Stimulated activated CD4-positive, alpha-beta T cell treated with anti-CD3 and anti-CD28 coated beads, Interleukin-4, amount 100 ng/mL, for 48 hours (primary cell): Measurements from ENCODE around the gene GTF2B.
"Not testable (repeated sequence)": the region's sequence is repeated elsewhere in the genome, so short reads cannot be mapped to it uniquely, and the experiment has no call there.

Source experiments
- DNase-seq, 2 donors: peaks; one replicate each; pipeline ENCODE4 v3.0.0-alpha.2; 2020; ENCODE audit warnings: low read depth in 2 of 2

The GTF2B gene, protein sequence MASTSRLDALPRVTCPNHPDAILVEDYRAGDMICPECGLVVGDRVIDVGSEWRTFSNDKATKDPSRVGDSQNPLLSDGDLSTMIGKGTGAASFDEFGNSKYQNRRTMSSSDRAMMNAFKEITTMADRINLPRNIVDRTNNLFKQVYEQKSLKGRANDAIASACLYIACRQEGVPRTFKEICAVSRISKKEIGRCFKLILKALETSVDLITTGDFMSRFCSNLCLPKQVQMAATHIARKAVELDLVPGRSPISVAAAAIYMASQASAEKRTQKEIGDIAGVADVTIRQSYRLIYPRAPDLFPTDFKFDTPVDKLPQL

DNA sequence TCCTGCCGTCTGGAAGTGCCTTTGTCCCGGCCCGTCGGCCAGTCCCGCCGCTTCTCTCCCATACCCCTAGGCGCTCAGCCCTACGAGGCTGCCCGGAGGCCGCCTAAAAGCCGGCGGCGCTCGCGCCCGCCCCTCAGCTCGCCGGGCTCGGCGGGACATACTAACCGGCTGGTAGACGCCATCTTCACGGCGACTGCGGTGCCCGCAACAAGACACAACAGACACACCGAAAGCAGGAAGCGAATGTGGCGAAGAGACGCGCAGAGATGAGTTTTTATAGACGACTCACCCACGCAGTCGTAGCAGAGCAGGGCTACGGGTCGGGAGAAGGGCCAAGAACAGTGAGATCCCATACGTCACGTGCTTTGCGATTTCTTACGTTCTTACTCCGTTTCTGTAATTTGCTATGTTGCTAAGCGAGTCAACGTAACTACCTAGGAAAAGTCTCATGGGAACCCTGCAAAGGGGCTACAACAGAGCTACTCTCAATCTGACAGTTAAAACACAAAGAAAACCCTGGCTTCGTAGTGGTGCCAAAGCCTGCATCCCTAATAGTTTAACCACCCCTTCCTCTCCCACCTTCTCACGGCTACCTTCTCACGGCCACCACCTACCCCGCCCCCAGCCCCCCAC, at the start of gene GTF2B:
Gene GTF2B, minus strand, starts transcription at position 250 of the 633 bp plus-strand sequence. Its CDS starts 68 bp downstream, at position 182.
- peak; percentile 84 to 90 for DNase-seq

DNA sequence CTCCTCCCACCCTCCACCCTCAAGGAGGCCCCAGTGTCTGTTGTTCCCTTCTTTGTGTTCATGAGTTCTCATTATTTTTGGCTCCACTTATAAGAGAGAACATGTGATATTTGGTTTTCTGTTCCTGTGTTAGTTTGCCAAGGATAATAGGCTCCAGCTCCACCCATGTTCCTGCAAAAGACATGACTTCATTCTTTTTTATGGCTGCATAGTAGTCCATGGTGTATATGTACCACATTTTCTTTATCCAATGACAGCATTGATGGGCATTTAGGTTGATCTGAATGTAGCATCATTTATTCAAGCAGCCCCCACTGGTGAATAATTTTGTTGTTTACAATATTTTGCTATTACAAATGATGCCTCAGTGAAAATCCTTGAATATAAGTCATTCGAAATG, 47.2 kb upstream of the GTF2B start:
- not testable (repeated sequence) for DNase-seq

DNA sequence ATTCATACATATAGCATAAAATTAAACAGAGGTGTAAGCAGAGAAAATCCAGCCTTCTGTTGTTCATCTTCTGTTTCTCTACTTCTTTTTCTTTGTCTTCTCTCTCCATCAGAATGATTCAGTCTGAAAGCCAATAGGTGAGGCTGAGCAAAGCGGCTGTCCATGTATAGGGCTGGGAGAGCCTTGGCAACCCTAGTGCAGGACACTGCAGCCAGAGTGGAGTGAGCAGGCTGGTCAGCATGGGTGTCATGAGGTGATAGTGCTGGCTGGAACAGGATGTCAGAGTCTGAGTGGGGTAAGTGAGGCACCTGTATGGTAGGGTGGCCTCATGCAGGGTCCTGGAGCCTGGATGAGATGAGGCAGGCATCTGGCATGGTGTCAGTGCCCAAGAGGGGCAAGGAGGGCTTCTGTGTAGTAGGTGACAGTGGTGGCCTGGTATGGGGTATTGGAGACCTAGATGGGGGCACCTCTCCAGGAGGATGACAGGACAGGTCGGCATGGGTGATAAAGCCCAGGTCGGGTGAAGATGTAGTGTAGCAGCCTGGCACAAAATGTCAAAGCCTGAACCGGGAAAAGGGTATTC, 45.5 kb upstream of the GTF2B start:
- no peak for DNase-seq

DNA sequence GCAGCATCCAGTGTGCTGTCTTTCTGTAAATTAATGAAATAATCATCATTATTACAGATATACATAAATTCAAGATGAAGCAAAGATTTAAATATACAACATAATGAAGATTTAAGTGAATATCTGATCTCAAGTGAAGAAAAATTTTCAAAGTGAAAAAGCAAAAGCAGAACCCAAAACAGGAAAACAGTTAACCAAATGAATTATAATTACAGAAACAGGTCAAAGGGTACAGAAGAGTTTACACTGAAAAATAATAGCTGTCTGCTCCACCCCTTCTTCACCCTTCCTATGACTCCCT, 44.8 kb upstream of the GTF2B start:
- DNase-seq: no peak

DNA sequence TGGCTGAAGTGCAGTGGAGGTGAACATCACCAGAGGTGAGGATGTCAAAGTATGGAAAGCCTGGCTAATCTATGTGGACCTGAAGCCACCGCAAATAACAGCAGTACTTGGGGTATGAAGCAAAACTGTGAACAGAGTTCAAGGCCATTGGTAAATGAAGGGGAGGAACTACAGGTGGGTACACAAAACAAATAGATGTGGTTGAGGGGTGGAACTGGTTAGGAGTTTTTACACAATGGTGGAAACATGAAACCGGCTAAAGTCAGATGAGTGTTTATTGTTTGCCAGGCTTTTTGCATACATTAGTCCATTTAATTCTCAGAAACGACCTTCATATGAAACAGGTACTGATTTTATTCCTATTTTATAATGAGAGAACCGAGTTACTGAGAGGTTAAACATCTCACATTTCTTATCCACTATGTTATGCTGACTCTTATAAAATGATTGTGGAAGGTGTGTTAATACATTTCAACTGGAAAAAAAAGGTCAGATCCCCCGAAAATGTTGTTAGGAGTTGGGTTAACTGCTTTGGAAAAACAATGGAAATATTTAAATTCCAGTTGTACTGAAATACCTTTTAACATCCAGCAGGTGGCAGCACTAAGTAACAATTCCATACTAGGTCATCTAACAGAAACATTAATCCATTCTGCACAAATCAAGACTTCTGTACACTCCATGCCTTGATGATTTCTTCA, 44.3 kb upstream of the GTF2B start:
- no peak for DNase-seq

DNA sequence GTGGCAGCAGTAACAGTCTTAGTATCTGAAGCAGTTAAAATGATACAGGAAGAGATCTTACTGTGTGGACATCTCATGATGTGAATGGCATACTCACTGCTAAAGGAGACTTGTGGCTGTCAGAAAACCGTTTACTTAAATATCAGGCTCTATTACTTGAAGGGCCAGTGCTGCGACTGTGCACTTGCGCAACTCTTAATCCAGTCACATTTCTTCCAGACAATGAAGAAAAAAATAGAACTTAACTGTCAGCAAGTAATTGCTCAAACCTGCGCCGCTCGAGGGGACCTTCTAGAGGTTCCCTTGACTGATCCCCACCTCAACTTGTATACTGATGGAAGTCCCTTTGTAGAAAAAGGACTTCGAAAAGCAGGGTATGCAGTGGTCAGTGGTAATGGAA, 38.8 kb upstream of the GTF2B start:
- not testable (repeated sequence) for DNase-seq

DNA sequence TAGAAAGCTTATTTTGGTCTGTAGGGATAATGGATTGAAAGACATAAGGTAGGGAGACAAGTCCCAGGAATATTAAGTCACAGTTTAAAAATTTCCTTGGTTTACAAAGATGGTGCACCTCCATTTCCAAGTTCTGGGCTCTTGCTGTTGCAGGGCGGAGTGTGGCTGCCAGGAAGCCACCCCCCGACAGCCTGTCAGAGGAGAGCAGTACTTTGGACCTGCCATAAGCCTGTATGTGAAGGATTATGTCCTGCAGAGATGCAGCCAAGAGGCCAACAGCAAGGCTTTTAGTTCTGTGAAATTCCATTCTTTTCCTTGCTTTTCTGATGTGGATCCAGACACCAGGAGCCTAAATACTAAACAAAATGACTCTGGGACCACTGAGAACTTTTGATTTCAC, 31.9 kb upstream of the GTF2B start:
- DNase-seq: no peak

DNA sequence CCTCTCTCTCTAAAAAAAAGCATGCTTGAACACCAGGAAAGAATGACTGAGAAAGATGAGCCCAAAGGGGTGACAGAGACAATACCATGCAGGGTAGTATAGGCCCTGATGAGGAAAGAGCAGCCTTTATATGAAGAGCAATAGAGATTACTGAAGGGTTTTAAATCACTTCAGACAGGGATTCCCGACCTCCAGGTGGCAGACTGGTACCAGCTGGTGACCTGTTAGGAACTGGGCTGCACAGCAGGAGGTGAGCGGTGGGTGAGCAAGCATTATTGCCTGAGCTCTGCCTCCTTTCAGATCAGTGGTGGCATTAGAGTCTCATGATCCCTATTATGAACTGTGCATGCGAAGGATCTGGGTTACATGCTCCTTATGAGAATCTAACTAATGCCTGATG, 30.8 kb upstream of the GTF2B start:
- DNase-seq: no peak

DNA sequence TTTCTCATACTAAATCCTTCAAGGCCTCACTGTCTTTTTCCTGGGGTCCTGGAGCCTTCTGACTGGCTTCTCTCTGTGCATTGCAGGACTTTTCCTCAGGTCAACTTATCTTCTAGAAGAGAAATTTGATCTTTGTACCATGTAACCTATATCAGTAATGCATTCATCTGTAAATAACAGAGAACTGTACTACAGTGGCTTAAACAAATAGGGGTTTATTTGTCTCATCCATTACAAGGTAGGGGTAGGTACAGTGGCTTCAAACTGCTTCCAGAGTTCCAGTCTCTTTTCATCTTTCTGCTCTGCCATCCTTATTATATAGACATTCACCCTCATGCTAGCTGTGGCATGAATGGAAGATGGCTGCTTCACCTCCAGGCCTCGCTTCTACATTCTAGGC, 29.5 kb upstream of the GTF2B start:
- DNase-seq: no peak

DNA sequence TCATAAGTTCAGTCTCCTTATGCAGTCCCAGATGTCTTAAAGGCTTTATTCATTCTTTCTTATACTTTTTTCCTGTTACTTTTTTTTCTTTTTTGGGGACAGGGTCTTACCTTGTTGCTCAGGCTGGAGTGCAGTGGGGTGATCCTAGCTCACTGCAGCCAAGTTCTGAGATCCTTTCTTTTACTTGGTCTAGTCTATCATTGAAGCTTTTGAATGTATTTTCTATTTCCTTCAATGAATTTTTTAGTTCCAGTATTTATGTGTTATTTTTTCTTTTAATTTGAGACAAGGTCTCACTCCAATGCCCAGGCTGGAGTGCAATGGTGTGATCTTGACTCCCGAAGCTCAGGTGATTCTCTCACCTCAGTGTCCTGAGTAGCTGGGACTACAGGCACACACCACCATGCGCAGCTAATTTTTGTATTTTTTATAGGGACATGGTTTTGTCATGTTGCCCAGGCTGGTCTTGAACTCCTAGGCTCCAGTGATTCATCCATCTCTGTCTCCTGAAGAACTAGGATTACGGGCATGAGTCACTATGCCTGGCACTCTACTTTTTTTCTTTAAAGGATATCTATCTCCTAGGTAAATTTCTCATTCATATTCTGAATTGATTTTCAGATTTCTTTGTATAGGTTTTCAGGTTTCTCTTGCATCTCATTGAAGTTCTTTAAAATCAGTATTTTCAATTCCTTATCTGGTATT, 26.1 kb upstream of the GTF2B start:
- DNase-seq: no peak

DNA sequence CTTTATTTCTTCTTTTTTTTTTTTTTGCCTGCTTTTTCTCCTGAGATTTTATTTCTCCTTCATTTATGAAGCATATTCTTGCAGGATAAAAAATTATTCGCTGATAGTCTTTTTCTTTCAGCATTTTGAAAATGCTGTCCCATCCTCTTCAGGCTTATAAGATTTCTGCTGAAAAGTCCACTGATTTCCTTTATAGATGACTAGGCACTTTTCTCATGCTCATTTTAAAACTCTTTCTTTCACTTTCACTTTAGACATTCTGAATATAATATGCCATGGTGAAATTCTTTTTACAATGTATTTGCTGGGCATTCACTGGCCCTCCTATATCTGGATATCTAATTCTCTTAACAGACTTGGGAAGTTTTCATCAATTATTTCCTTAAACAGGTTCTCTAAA, 25.5 kb upstream of the GTF2B start:
- no peak for DNase-seq

DNA sequence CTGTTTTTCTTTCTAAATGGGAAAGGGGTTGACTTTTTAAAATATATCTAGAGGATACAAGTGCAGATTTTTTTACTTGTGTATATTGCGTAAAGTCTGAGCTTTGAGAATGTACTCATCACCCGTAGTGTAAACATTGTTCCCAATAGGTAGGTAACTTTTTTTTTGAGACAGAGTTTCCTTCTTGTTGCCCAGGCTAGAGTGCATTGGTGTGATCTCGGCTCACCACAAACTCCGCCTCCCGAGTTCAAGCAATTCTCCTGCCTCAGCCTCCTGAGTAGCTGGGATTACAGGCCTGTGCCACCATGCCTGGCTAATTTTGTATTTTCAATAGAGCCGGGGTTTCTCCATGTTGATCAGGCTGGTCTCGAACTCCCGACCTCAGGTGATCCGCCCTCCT, 20.4 kb upstream of the GTF2B start:
- not testable (repeated sequence) for DNase-seq

DNA sequence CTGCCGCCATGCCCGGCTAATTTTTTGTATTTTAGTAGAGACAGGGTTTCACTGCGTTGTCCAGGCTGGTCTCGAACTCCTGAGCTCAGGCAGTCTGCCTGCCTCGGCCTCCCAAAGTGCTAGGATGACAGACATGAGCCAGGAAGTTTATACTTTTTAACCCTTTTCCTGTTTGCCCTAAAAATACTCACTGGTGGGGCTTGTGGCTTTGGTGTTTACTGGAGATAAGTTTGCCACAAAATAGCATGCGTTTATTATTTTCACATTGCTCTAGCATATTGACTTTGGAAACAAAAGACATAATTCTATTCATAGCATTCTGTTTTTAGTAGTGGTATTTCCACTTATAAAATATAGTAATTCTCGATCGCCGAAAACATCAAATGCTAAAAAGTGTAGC, 19.8 kb upstream of the GTF2B start:
- no peak for DNase-seq

DNA sequence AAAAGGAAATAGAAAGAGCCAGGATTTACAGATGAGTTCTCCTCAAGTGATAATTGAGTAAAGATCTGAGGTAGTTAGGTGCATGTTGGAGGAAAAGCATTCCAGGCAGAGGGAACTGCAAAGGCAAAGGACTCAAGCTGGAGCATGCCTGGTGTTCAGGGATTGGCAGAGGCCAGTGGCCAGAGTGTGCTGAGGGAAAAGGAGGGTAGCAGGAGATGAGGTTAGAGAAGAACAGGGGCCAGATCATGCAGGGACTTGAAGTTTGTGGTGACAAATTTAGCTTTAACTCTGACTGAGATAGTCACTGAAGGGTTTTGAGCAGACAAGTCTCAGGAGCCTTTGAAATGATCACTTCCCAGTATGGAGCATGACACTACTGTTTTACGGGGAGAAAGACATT, 19.0 kb upstream of the GTF2B start:
- no peak for DNase-seq

DNA sequence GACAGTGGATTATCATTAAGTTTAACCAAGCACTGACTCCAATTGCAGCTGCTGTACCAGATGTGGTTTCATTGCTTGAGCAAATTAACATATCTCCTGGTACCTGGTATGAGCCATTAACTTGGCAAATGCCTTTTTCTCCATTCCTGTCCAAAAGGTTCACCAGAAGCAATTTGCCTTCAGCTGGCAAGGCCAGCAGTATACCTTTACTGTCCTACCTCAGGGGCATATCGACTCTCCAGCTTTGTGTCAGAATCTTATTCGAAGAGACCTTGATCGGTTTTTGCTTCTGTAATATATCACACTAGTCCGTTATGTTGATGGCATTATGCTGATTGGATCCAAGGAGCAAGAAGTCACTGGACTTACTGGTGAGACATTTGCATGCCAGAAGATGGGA, 9.5 kb upstream of the GTF2B start:
- DNase-seq: no peak

DNA sequence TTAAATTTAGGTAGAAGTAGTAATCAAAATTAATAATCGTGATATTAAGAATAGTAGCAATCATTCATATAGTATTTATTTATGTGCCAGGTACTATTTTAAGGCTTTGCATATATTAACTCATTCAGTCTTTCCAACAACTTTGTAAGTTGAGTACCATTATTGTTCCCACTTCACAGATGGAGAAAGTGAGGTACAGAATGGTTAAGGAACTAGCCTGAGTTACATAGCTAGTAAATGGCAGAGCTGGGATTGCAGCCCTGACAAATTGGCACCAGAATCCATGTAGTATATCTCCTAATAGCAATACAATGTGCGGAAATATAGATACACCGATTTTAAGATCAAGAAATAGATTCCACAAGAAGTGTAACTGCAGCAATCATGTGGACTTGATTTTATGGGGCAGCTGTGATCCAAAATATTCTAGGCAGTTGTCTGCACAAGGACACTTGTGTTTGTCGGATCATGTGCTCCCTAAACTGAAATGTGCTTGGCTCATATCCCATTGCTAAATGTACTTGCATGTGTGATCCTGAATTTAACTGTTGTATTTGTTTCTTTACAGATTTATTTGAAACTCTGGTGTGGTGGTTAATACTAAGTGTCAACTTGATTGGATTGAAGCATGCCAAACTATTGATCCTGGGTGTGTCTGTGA, 5.8 kb upstream of the GTF2B start:
- DNase-seq: no peak

DNA sequence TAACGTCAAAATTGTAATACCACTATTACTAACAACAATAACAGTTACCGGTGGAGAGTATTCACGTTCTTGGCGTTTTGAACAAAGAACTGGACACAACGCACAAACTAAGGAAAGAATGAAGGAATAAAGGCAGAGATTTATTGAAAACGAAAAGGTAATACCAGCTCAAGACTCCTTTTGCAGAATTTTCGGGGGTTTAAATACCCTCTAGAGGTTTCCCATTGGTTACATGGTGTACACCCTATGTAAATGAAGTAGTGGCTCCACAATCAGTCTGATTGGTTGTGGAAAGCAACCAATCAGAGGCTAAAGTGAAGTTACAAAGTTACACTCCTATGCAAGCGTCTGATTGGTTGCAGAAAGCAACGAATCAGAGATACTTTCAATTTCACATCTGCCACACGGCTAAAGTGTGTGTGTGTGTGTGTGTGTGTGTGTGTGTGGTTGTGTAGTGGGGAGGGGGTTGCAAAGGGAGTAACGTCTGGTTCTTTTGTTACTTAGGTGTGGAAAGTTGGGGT, 1.1 kb upstream of the GTF2B start:
- DNase-seq: no peak

DNA sequence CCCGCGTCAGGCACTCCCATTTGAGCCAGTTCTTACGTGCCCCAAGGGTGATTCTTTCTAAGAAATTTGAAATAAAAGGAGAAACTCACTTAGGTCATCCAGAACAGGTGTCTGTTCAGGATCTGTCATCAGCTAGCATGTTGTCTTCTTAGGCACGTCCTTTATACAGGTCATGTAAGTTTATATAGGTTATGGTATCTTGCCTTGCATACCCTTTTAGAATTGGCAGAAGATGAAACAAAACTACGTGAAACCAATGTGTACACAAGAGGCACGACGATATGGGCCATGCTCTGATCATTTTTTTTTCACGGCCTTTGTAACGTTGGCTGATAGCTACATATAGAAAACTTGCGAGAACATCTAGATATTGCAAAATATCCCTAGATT, 579 bp upstream of the GTF2B start:
- DNase-seq: no peak

DNA sequence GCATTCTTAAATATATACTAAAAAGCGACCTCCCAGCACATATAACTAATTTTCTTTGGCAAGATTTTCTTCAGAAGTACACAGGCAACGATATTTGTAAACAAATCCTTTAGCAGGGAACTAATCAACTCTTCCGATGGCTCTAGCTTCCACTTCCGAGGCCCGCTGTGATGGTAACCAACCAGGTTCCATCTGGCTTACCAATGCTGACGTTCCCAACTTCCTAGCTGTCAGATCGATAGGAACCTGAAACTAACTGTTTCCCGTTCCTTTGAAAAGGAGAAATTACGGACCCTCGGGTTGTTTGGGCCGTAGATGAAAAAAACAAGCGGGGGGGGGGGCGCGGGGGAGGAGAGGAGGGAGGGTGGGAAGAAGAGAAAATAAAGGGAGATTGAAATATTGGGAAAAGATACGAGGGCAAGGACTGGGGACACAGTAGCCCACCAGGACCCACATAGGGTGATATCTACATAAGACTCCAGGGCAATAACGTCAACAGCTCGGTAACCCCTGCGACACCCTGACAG, 513 bp downstream of the GTF2B start:
- no peak for DNase-seq

DNA sequence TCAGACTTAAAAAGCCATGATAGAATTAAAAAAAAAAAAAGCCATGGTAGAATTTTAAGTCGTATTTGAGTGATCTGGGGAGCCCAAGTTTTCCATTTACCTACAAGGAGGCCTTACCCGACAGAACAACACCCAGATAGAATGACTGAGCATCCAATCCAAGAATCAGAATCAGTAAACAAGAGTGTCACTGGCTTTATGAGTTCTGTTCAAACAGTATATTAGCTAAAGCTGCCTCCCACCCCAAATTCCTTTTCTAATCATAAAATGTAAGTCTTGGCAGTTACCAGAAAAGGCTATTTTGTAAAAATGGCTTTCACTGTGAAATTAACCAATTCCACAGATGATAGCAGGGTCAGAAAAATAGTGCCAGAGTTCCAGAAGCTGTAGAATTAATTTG, 1.2 kb downstream of the GTF2B start:
- DNase-seq: no peak

DNA sequence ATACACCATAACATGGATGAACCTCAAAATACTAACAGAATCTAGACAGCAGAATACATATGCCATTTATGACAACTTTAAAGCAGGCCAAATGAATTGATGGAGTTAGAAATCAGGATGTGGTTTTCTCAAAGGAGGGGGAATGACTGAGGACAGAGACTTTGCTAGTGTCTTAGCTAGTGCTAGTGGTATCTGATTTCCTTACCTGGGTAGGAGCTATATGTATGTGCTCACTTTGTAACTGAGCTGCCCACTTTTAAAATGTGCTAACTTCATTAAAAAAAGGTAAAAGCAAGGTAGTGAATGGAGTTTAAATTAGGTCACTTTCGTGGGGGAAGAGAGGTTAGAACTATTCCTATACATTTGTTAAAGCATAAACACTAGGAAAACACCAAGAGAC, 2.6 kb downstream of the GTF2B start:
- no peak for DNase-seq
